CD4-positive, alpha-beta T cell treated with Interleukin-15 for 4 hours (primary cell): ENCODE measurements around the gene PKD1L1.
A peak's percentile ranks its signal among the peaks of the same experiment; 100 is the strongest.
"Not testable (repeated sequence)": the region's sequence is repeated elsewhere in the genome, so short reads cannot be mapped to it uniquely, and the experiment has no call there.

ENCODE experiments used
- DNase-seq: peaks from one replicate; pipeline ENCODE4 v3.0.0-alpha.2; 2020; ENCODE audit warnings: low spot score

Gene PKD1L1, protein sequence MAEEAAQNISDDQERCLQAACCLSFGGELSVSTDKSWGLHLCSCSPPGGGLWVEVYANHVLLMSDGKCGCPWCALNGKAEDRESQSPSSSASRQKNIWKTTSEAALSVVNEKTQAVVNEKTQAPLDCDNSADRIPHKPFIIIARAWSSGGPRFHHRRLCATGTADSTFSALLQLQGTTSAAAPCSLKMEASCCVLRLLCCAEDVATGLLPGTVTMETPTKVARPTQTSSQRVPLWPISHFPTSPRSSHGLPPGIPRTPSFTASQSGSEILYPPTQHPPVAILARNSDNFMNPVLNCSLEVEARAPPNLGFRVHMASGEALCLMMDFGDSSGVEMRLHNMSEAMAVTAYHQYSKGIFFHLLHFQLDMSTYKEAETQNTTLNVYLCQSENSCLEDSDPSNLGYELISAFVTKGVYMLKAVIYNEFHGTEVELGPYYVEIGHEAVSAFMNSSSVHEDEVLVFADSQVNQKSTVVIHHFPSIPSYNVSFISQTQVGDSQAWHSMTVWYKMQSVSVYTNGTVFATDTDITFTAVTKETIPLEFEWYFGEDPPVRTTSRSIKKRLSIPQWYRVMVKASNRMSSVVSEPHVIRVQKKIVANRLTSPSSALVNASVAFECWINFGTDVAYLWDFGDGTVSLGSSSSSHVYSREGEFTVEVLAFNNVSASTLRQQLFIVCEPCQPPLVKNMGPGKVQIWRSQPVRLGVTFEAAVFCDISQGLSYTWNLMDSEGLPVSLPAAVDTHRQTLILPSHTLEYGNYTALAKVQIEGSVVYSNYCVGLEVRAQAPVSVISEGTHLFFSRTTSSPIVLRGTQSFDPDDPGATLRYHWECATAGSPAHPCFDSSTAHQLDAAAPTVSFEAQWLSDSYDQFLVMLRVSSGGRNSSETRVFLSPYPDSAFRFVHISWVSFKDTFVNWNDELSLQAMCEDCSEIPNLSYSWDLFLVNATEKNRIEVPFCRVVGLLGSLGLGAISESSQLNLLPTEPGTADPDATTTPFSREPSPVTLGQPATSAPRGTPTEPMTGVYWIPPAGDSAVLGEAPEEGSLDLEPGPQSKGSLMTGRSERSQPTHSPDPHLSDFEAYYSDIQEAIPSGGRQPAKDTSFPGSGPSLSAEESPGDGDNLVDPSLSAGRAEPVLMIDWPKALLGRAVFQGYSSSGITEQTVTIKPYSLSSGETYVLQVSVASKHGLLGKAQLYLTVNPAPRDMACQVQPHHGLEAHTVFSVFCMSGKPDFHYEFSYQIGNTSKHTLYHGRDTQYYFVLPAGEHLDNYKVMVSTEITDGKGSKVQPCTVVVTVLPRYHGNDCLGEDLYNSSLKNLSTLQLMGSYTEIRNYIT (N-terminal part only)

DNA sequence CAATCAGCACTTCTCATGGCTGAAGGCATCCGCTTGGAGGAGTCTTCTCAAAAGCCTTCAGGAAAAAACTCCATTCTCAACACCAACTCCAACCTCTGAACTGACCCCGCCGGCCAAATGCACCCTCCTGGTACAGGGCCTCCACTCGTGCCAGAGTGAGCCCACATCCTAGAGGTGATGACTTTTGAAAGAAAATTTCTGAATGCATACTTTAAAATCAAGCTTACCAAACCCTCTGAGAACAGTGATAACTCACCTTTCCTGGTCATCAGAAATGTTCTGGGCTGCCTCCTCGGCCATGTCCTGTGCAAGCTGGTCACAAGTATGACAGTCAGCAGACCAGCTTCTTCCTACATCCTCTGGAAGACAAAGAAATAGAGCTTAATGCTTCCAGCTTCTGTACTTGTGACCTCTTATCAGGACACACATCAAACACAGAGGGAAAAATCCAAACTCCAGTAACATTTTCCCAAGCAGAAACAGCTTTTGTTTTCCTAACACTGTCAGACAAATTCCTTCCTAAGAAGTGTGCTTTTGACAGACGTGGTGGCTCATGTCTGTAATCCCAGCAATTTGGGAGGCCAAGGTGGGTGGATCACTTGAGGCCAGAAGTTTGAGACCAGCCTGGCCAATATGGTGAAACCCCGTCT is at the start of gene PKD1L1:
Gene PKD1L1, minus strand, starts transcription at position 326 of the 650 bp plus-strand sequence. Its CDS starts 26 bp downstream, at position 300.
- no peak for DNase-seq

DNA sequence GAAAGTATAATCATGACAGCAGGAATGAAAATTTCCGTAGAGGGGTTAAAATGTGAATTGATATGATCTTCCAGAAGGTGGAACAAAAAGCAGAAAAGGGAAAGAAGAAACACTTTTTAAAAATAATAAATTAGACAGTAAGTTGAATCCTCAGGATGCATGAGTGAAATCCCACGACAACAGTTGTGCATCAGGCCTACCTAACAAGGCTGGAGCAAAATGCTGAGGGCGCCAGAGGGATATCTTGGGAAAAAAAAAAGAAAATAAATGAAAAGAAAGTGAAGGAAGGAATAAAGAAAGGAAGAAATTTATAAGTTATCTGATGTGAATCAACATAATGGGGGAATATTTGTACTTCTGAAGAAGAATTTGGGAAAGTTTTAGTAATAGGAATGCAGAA is 44.2 kb upstream of the PKD1L1 start:
- no peak for DNase-seq

DNA sequence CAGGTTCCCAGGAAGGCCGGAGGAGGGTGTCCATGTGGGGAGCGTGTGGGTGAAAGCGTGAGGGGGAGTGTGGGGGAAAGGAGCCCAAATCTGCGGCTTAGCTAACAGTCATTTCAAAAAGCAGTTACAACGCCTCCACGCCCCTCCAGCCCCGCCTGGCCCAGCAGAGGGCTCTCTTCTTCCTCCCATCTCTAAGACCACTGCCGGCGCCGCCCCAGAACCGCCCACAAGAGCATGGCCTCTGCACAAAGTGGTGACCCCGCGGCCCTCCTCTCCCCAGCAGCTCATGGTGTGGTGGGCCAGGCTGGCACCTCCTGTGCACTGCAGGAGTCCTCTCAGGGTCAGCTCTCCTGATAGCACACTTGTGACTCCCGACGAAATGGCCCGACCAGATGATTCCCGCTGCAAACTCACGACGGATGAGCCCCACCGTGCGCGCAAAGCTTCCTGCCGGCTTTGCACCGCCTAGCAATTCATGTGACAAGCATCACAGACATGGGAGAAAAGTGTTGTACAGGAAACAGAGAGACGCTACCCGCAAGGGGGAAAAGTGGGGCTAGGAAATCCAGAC is 43.6 kb upstream of the PKD1L1 start:
- peak; percentile 86 for DNase-seq

DNA sequence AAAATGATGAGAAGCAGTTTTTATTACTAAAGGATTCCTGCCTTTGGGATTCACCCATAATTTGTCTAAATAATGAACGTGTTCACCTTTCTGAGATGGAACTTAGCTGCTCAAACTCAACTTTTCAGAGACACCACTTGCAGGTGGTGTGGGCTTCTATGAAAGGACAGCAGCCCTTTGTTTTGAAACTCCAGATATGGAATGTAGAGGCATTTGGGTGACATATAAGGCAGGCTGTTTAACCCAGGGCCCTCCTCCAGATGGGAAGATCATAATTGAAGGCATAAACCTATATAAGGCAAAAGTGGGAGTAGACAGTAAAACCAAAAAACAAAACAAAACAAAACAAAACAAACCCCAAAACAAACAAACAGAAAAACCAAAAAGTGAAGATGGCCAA is 43.0 kb upstream of the PKD1L1 start:
- DNase-seq: no peak

DNA sequence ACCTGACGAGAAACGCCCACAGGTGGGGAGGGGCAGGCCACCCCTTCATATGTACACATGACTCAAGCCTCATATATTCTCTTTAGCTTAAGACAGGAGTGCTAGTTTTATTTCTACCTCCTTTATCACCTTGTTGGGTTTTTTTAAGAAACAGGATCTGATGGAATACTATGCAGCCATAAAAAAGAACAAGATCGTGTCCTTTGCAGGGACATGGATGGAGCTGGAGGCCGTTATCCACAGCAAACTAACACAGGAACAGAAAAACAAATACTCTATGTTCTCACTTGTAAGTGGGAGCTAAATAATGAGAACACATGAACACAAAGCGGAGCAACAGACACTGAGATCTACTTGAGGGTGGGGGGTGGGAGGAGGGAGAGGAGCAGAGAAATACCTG is 42.3 kb upstream of the PKD1L1 start:
- DNase-seq: no peak

DNA sequence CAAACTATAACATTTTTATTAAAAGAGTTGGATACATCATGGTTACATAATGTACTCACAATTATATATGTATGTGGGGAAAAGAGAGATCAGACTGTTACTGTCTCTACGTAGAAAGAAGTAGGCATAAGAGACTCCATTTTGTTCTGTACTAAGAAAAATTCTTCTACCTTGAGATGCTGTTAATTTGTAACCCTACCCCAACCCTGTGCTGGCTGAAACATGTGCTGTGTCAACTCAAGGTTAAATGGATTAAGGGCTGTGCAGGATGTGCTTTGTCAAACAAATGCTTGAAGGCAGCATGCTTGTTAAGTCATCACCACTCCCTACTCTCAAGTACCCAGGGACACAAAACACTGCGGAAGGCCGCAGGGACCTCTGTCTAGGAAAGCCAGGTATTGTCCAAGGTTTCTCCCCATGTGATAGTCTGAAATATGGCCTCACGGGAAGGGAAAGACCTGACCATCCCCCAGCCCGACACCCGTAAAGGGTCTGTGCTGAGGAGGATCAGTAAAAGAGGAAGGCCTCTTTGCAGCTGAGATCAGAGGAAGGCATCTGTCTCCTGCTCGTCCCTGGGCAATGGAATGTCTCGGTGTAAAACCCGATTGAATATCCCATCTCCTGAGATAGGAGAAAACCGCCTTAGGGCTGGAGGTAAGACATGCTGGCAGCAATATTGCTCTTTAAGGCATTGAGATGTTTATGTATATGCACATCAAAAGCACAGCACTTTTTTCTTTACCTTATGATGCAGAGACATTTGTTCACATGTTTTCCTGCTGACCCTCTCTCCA is 41.5 kb upstream of the PKD1L1 start:
- not testable (repeated sequence) for DNase-seq

DNA sequence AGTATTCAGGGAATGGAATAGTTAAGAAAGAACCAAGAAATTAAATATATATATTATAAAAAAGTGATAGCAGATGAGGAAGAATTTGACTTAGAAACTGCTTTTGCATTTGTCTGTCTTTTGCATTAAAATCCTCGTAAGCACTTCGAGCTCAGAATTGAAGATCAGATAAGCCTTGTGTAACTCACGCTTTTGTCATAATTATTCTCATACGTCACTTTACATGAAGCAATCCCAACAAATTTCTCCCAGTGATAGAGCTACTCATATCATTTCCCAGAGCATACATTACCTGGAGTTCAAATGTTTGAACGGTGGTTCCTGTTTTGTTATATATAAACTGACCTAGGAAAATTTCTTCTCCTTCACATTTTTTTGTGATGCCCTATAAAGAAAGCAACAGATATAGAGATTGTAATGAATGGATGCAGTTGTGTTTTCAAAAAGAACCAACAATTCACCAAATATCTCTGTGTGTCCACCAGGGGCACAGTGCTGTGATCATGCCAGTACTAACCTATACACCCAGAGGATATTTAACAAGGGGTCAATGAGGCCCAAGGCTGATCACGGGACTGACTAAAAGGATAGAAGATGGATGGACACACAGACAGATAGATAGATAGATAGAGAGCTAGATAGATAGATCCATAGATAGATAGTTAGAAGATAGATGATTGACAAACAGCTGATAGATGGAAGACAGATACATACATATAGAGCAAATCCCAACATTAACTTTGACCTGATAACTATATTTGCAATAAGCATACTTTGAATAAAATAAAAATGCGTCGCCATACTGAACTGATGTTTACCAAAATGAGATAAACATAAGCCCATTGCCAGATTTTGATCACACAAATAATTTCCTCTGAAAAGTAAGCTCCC is 40.5 kb upstream of the PKD1L1 start:
- no peak for DNase-seq

DNA sequence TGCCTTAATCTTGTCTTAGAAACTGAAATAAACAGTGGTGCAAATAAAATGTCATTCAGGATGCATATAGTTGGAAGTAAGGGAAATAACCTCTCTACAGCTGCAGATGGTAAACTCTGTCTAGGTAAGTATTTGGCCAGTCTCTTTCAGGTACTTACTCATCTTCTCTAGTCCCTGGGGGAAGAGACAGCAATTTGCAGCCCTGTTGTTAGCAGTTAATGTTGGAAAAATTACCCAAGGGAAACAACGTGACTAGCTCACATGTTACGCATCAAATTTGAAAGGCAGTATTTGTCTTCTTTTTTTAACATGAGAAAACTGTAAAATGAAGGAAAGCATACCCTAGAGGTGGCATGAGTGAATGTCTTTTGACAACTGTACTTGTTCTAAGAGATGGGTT is 34.3 kb upstream of the PKD1L1 start:
- DNase-seq: no peak

DNA sequence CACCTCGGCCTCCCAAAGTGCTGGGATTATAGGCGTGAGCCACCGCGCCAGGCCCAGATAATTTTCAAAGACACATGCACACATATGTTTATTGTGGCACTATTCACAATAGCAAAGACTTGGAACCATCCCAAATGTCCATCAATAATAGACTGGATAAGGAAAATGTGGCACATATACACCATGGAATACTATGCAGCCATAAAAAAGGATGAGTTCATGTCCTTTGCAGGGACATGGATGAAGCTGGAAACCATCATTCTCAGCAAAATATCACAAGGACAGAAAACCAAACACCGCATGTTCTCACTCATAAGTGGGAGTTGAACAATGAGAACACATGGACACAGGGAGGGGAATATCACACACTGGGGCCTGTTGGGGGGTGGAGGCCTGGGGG is 32.4 kb upstream of the PKD1L1 start:
- not testable (repeated sequence) for DNase-seq

DNA sequence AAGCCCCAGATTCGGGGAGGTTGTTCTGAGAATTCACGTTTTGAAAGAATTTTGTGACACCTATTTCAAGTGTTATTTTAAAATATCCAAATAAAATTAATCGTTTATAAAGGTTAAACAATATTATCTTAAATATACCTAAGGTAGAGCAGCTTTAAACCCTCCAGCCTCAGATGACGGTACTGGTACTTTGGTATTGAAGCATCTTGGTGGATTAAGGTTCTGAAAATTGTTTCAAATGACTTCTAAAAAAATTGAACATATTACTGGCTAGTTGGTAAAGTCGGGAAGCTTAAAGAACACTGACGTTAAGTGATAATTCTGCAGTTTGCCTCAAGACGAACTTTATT is 31.5 kb upstream of the PKD1L1 start:
- DNase-seq: no peak

DNA sequence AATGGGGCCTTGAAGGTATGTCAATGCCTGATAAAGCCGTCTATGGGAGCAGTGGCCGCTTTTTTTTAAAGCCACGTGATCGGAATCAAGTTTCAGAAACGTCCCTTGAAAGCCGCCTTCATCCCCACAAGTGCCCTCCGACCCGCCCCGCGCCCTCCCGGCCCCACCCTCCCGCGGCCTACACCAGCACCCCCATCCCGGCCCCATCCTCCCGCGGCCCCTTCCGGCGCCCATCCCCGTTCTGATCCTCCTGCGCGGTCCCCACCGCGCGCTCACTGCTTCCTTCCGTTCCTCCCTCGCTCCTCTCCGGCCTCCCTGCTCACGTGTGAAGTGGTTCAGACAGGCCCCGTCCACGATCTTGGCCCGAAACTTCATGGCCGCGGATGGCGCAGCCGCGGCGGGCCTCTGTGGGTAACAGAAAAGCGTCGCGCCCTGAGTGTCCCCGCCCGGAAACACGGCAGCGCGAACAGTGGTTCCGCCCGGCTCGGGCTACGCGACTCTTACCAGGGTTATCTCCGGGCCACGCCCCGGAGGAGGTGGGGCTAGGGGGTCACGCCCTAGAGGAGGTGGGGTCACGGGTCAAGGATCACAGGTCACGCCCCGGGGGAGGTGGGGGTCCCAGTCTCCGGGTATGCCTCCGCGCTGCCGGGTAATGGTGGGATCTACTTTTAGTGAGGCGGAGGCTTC is 31.0 kb upstream of the PKD1L1 start, which contains the start of gene HUS1:
Gene HUS1, minus strand, starts transcription at position 471 of the 687 bp plus-strand sequence. Its CDS starts 96 bp downstream, at position 375.
- peak; percentile 97 for DNase-seq

DNA sequence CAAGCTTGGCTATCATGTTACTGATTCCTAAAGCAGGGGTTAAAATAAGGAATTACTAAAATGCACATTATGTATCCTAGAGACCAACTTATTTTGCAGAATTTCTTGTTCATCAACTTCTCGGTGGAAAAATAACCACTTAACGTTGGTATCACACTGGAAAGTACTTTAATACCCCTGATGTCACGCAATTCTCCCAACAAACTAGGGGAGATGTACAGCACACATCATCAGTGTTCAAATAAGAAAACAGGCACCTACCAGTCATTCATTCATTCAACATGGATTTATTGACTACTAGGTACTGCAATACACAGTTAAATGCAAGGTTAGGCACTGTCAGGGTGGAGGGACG is 30.5 kb upstream of the PKD1L1 start:
- no peak for DNase-seq

DNA sequence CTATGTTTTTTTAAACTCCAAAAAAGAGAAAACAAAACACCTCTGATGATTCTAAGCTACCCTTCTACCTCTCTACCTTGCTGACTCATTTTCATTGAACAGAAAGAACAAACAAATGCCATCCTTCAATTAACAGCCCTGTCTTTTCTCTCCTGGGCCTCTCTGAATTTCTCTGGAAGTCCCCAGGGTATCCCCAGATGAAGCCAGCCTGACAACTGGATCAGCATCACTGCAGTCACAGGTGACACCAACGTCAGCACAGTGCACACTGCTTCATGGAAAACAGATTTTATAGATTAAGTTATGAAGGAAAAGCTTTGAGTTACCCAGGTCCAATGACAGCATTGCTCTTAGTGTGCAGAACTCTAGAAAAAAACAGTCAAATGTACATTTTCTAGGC is 25.5 kb upstream of the PKD1L1 start:
- DNase-seq: no peak

DNA sequence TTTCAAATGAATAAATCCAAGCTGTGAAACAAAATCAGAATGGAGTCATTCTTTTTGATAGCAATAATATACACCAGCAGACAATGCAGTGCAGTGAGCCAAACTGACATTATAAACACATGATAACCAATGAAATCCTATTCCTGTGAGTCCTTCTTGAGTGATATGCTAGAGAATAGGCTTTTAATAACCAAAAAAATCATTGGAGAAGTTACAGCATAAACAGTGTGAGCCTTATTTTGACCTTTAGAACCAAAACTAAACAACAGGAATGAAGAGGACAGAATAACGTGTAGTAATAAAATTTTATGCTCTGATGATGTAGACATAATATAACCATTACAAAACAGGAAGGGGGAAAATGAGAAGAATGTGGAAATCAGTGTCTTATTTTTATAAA is 22.5 kb upstream of the PKD1L1 start:
- no peak for DNase-seq

DNA sequence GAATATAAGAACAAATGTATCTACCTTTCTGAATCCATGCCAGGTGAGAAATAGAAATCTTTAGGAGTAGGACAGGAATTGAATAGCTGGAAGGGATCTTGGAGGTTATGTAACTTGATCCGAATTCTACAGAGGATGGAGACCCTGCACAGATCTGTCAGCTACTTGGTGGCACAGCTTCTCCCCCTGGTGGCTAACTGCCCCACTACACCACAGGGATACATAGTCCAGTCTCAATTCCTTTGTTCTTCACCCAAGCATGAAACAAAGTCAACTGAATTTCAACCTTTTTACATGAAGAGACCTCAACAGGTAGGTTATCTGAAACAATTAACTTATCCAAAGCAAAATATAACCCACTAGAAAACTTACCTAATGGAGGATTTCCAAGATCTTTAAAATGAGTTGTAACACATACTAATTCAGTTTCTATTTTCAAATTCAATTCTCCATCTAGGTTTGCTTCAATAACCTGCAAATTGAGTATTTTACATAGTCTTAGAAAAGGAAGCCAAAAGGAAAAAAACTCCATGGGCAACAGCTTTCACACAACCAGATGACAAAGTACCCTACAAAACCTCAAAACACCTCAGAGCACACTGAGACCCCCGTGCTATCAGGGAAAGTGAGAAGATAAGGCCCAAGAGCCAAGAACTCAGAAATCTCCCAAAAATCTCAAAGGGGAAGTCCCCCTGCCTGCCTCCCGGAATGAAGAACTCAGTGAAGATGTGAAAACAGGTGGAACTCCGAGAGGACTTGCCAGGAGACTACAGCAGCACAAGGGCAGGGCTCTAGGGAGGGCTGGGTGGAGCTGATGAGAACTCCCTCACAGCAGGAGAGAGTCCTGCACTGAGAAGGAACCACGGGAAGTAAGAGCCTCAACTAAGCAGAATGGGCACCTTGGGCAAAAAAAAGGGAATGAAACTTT is 20.8 kb upstream of the PKD1L1 start:
- DNase-seq: peak; percentile 42

DNA sequence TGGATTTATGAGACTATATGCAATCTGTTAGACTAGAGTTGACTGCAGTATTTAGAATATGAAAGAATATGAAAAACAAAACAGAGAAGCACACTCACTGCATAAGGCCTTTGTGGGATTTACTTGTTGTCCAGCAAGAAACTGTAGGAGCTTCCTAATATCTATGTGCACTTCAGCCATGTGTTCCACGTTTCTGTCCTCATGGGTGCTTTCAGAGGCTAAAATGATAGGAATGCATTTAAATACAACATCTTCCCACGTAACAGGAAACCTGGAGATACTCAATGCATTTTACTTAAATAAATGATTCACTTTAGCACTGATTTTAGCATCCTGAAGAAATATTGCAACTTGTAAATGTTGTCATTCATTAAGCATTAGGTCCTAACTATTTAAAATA is 19.4 kb upstream of the PKD1L1 start:
- no peak for DNase-seq

DNA sequence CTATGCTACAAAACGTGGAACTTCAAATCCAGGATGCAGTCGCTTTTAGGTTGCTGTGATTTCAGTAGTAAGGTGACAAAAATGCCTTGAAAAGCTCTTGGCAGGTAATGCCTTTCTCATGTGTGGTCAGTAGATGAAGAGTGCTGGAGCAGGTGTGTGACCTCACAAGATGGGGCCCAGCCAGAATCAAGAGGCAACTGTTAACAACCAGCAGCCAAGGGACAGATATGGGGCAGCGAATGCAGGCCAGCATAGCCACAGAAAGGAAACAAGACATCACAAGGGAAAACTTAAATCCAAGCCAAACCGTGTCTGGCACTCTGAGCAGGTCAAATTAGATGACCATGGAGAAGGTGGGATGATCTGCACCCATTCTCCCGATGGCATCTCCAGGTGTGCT is 18.9 kb upstream of the PKD1L1 start:
- DNase-seq: no peak

DNA sequence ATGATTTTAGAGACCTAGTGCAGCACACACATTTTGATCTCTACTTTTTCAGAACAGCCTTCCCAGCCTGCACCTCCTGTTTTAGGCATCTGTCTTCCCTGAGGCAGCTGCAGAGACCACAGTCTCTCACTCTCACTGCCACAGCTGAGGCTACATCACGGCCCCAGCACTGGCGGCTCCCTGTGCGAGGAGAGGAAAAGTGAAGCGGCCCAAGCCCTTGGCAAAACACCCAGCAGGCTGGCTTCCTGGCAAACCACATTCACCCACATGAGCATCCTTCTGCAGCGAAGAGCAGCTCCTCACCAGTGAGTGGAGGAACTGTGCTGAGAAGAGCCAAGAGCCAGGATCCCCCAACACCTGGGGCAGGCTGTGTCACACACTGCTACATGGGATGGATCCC is 17.2 kb upstream of the PKD1L1 start:
- DNase-seq: no peak
